ENCODE measurements around the gene SRSF4. TPM values are rescaled to one million over a fixed set of nuclear protein-coding genes. Genes with fewer than 3 reads are reported as not detected.
A peak's percentile ranks its signal among the peaks of the same experiment; 100 is the strongest.

SRSF4 gene
- total and polyA plus RNA-seq, 9 of the 15 experiments (the other 6 are each of a cell fraction or from before 2014, with no cell fraction given), result 15.9 to 132 (median 82.0) TPM

GRCh38 chr1:29183287-29183686 lies 1.6 kb upstream of the SRSF4 start (continued):
- TF ChIP-seq ZNF407 (IDR thresholded peaks at IDR 0.05; ENCODE audit: low read depth), result no peak
- TF ChIP-seq TBL1XR1 (IDR thresholded peaks at IDR 0.05; ENCODE audit: low read length in 2 of 2), result peak in 1 of 2 experiments; percentile 50; a peak in 1 of 4 replicates
- no peak for TF ChIP-seq GTF2E2 (tag; IDR thresholded peaks at IDR 0.05)
- TF ChIP-seq ADNP (tag; IDR thresholded peaks at IDR 0.05), result no peak
- TF ChIP-seq ASH1L (IDR thresholded peaks at IDR 0.05; ENCODE audit: borderline replicate concordance, low read depth, partially characterized antibody), result no peak
- peak; percentile 66 for TF ChIP-seq SMARCA4 (IDR thresholded peaks at IDR 0.05)
- no peak for TF ChIP-seq GTF2A2 (tag; IDR thresholded peaks at IDR 0.05)
- TF ChIP-seq ZNF584 (CRISPR knock-in tag; IDR thresholded peaks at IDR 0.05; ENCODE audit: low read depth), result no peak
- TF ChIP-seq CSDE1 (IDR thresholded peaks at IDR 0.05), result no peak
- TF ChIP-seq TCF15 (CRISPR knock-in tag; IDR thresholded peaks at IDR 0.05), result no peak
- TF ChIP-seq TARDBP (IDR thresholded peaks at IDR 0.05), result no peak
- TF ChIP-seq DNMT1 (IDR thresholded peaks at IDR 0.05), result no peak
- no peak for TF ChIP-seq ZSCAN32 (CRISPR knock-in tag; IDR thresholded peaks at IDR 0.05)
- no peak for TF ChIP-seq KLF10 (CRISPR knock-in tag; IDR thresholded peaks at IDR 0.05)
- TF ChIP-seq CBX8 (IDR thresholded peaks at IDR 0.05; ENCODE audit: borderline replicate concordance, extremely low read depth, low read depth, low read length, poor library complexity, severe bottlenecking), result no peak
- TF ChIP-seq CBFA2T3 (IDR thresholded peaks at IDR 0.05), result peak; percentile 15; the same call in 1 of the 2 replicates

Measured in K562 (cell line).